ENCODE data around the gene BUD31. TPM values are rescaled to one million over a fixed set of nuclear protein-coding genes. Genes with fewer than 3 reads are reported as not detected.

Gene BUD31
- total and polyA plus RNA-seq, 2 of the 13 experiments (the other 11 are each of a cell fraction or from before 2014, with no cell fraction given), result 35.1 to 79.1 TPM

GRCh38 chr7:99438573-99439480, 30.1 kb downstream of the BUD31 start, which contains the start of the genes CPSF4 and PTCD1 (continued):
- TF ChIP-seq ZNF281 (CRISPR knock-in tag; IDR thresholded peaks at IDR 0.05; ENCODE audit: borderline replicate concordance) (no peak), ZNF124 (CRISPR knock-in tag; IDR thresholded peaks at IDR 0.05) (peak; percentile 92; the same call in 1 of the 2 replicates), ZNF224 (CRISPR knock-in tag; IDR thresholded peaks at IDR 0.05) (no peak), CEBPB (IDR thresholded peaks at IDR 0.05; ENCODE audit: borderline replicate concordance, low read depth, low read length) (no peak), AGO1 (IDR thresholded peaks at IDR 0.05; ENCODE audit: low read depth, low read length, poor library complexity, severe bottlenecking) (peak; percentile 83), ZFX (CRISPR knock-in tag; IDR thresholded peaks at IDR 0.05; ENCODE audit: low read depth) (peak; percentile 80), ZNF367 (CRISPR knock-in tag; IDR thresholded peaks at IDR 0.05; ENCODE audit: borderline replicate concordance) (no peak), SOX5 (CRISPR knock-in tag; IDR thresholded peaks at IDR 0.05; ENCODE audit: borderline replicate concordance) (peak; percentile 45; the same call in 1 of the 2 replicates), POLR2AphosphoS5 (IDR thresholded peaks at IDR 0.05; ENCODE audit: low read depth, low read length) (peak; percentile 79), GATA4 (IDR thresholded peaks at IDR 0.05; ENCODE audit: borderline replicate concordance, low read depth) (peak; percentile 60), PLRG1 (conservative IDR thresholded peaks at IDR 0.05) (no peak), ZNF737 (CRISPR knock-in tag; IDR thresholded peaks at IDR 0.05; ENCODE audit: borderline replicate concordance) (no peak), CERS6 (CRISPR knock-in tag; IDR thresholded peaks at IDR 0.05) (no peak), POLR2A (IDR thresholded peaks at IDR 0.05; ENCODE audit: insufficient read depth in 1 of 2, low read depth in 2 of 2, low read length in 2 of 2) (peak; percentile 52 to 91; a peak in 3 of 4 replicates), XRCC5 (optimal IDR thresholded peaks at IDR 0.05; ENCODE audit: low read length) (peak; percentile 100), AKNA (CRISPR knock-in tag; IDR thresholded peaks at IDR 0.05; ENCODE audit: borderline replicate concordance) (no peak), MTF1 (CRISPR knock-in tag; IDR thresholded peaks at IDR 0.05) (no peak), KMT2A (CRISPR knock-in tag; IDR thresholded peaks at IDR 0.05) (peak; percentile 92), TFDP2 (CRISPR knock-in tag; IDR thresholded peaks at IDR 0.05) (peak; percentile 92)

All from HepG2 (cell line).